HG03066 (cell line): ENCODE results near the gene MAJIN.

ENCODE experiments used
- ATAC-seq: cut with Tn5 transposase; IDR thresholded peaks from one replicate; pipeline ENCODE4 v1.9.1; 2021; ENCODE audit warnings: low read depth; ENCODE audit not compliant: unreplicated experiment

The MAJIN gene

DNA sequence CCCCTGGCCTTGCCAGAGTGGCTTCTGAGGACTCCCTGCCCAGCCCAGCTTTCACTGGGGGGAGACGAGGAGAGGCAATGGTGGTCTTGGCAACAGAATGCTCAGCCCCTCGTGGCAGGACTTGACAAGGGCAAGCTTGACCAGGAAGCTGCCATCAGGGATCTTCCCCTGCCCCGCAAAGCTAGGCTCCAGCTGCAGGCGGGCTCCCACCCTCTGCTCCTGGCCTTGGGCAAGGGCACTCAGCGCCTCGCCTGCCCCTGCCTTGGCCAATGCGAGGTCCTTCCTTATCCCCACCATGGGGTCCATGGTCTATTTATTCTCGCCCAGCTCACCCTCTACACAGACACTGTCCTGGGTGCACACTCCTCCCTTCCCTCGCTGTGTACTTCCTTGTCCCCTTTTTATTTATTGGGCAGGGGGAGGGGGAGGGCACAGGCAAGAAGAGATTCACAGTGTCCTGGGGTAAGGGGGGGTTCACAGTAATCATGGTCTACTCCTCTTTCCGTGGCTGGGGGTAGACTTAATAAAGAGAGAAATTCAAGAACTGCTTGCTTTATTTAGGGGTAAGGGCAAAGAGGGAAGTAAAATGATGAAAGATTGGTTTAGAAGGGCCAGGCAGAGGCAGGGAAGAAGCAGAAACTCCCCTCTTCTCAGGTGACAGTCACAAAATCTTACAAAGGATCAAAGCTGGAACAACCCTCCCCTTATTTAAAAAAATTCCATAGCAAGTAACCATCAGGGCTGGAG lies 37.8 kb downstream of the MAJIN start:
- ATAC-seq = no peak

DNA sequence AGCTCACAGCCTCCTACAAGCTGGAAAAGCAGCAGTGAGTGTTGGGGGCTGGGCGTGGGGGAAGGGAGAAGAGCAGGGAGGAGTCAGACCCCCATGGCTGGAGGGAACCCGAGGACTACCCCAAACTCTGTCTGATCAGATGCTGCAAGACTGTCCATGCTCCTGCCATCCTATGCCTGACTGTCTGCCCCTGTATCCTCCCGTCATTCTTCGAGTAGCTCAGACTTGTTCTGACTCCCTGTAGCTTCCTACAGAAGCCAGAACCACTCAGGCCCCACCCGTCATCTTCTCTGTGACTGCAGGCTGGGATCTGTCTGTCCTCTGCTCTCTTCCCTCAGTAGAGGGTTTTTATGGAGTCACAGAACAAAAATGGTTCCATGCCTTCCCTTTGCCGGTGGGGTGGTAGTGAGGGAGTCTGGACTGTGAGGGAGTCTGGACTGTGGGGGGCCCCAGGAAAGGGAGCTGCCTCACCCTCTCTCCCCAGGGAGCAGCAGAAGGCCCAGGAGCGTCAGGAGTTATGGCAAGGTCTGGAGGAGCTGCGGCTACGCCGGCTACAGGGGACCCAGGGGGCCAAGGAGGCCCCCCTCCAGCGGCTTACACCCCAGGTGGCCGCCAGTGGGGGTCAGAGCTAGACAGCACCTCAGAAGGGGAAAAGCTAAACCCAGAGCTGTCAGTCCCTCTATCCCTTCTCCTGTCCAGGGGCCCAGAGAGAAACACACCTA lies 38.5 kb downstream of the MAJIN start:
- ATAC-seq = no peak

DNA sequence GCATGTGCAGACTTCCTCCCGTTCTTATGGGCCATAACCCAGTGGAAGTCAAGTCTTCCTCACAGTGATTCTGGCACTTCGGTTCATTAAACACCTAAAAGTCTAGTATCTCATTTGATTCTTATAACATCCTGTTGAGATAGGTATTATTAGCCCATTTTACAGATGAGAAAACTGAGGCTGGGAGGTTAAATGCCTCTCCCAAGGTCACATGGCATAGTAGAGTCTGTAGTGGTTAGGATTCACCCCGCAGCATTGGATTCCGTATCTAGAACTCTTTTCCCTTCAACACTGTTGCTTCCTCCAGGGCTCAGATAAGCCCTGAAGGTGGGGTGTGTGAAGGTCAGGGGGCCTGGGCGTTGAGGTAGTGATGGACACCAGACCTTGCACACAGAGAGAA lies 39.6 kb downstream of the MAJIN start:
- ATAC-seq = no peak

DNA sequence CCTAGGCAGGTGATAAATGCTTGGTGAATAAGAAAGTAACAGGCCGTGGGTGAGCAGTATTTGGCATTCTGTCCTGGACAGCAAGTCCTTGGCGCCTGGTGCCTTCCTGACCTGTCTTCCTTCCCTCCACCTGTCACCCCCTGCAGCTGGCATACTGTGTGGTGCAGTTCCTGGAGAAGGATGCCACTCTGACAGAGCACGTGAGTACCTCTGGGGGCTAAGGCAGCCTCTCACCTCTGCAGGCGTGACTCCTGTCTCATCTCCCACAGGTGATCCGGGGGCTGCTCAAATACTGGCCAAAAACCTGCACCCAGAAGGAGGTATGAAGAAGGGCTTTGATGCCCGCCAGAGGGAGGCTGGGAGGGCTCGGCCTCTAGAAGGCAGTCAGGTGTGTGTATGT lies 40.6 kb downstream of the MAJIN start:
- no peak for ATAC-seq

DNA sequence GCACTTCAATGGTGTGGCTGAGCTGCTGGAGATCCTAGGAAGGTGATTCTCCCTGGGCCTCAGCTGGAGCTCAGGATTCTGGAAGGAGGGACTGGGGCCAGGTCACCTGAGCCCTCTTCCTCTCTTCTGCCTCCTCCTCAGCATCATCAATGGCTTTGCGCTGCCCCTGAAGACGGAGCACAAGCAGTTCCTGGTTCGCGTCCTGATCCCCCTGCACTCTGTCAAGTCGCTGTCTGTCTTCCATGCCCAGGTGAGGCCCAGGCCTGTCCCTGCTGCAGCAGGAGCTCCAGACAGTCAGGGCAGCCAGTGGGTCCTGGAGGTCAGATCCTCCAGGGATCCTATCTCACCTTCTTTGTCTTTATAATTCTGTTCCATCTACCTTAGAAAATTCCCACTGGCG lies 41.6 kb downstream of the MAJIN start:
- no peak for ATAC-seq

DNA sequence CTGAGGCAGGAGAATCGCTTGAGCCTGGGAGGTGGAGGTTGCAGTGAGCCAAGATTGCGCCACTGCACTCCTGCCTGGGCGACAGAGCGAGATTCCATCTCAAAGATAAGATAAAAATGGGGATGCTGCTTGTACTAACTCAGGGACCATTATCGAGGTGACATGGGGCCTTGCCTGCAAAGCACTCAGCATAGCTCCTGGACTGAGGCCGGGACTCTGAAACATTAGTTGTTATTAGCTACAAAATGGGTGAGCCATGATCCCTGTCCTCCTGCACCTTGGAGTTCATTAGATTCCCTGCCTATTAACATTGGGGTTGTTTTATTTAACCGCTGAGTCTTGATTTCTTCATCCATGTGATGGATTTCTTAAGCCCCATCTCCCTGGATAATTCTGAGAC lies 42.3 kb downstream of the MAJIN start:
- ATAC-seq = no peak

DNA sequence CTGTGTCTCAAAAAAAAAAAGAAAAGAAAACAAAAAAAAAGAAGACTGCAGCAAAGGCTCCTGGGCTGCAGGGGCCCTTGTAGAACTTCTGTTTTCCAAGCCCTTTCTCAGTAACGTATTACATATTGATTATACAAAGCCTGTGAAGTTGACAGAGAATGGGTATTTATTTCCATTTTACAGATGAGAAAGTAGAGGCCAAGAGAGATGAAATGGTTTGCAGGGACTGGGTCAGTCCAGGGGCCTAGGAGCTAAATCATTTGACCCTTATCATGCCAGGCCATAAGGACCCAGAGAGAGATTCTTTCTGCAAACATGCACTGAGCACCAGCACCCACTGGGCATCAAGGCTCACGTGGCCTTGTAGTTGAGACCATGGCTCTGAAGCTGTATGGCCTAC lies 43.0 kb downstream of the MAJIN start:
- no peak for ATAC-seq

DNA sequence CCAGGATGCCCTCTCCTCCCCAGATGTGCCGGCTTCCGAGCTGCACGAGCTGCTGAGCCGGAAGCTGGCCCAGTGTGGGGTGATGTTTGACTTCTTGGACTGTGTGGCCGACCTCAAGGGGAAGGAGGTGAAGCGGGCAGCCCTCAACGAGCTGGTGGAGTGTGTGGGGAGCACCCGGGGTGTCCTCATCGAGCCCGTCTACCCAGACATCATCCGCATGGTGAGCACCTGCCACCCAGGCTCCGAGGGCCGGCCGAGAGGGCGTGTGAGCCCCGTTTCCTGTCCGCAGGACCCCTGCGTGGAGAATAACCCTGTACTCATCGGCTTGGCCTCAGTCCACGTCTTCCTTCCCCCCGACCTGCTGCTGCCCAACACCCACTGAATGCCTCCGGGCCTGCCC lies 45.2 kb downstream of the MAJIN start:
- ATAC-seq = no peak

DNA sequence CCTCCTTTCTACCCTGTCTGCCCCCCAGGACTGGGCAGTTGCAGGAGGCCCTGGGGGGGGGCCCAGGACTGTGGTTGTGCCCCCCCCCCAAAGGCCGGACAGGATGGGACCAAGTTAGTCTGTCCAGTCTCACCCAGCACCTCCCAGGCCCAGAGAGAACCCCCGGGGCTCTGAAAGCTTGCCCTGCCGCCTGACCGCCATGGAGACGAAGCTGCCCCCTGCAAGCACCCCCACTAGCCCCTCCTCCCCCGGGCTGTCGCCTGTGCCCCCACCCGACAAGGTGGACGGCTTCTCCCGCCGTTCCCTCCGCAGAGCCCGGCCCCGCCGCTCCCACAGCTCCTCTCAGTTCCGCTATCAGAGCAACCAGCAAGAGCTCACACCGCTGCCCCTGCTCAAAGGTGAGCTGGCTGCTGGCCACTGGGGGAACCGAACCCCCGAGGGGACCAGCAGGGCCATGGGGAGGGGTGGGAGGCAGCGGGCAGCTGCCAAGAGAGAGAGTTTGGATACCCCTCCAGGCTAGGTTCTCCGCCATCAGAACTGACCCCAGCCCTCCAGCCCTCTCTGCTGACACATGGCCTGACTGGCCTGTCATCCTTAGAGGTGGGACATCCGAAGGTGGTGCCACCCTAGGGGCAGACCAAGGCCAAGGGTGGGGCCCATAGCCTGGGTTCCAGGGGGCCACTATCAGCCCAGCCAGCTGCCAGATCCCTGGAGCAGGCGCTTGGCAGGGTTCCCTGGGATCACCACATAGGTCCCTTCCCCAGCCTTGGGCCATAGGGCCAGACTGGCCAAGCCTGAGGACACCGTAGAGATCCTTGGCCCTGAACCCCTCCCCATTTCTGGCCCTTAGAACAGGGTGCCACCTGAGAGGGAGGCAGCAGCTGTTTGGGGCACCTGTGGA lies 46.1 kb downstream of the MAJIN start:
- no peak for ATAC-seq

DNA sequence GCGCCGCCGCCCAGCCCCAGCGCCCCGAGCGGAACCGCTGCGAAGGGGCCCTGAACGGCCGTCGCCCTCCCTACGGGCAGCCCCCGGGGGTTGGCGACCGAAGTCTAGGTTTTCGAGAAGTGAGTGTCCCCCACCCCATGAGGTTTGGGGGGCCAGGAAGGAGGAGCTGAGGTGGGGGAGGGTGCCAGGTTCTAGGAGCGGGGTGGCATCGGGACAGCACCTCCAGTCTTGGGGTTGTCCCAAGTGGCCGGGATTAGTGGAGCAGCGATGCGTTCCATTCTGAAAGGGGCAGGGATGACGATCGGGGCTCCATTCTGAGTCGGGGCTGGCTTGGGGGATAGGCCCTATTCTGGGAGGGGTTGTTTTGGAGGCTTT lies 47.0 kb downstream of the MAJIN start:
- ATAC-seq = peak; percentile 9

DNA sequence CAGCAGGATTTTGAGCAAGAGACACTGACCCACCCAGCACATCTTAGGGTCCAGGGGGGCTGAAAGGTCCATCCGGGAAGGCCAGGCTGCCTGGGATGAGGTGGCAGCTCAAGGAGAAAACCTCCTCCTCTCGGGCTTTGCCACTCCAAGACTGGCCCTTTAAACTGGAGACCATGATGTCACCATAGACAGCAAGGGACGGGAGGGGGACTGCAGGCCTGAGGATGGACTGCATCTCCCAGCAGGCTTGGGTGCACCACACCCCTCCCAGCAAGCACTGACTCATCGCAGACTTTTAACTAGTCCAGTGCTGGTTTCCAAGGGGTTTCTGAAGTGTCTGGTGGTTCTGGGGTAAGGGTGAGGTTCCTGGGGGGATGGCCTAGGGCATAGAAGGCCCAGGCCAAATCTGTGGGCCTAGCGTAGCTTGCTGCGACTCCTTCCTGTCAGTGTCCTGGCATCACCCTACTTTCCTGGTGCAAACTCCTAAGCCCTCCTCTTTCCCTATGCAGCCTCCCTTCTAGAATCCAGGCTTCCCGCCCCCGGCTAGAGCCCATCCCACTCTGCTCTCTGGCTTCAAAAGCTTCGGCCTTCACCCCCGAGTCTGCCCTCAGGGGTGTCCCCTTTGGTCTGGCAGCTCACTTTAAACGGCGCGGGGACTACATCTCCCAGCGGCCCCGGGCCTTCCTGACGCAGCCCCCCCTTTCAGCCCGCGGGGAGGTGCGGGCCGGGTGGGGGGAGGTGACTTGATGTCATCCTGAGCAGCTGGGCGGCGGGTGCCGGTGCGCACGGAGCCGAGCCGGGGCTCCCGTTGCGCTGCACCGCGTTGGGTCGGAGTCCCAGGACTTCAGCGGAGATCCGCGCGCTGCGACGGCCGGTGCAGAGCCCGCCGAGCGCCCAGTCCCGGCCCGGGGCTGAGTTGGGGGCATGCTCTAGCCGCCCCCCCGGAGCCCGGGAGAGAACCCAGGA lies 47.7 kb downstream of the MAJIN start, which contains the start of gene PPP2R5B:
PPP2R5B (plus strand) TSS at position 746 of the 966 bp plus-strand sequence. CDS start 1,046 bp downstream, outside the sequence.
- peak; percentile 86 for ATAC-seq

DNA sequence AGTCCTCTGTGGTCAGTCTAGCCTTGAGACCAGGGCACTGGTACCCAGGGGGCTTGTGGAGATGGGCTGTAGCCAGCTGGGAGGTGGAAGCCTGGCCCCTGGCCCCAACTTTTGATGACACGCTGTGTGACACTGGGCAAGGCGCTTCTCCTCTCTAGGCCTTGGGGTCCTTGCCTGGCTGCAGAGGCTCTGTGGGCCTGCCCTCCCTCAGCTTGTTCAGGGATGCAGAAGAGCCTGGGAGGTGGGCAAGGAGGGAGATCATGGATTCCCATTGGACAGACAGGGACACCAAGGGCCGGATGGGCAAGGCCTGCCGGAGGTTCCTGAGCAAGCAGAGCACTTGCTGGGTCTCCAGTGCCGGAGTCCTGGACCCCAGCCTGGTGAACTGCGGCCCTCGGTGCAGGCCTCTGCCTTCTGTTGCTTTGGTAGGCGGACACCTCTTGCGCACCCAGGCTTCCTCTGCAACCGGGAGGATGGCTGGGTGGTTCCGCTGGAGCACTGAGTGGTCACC lies 48.7 kb downstream of the MAJIN start:
- ATAC-seq = no peak

DNA sequence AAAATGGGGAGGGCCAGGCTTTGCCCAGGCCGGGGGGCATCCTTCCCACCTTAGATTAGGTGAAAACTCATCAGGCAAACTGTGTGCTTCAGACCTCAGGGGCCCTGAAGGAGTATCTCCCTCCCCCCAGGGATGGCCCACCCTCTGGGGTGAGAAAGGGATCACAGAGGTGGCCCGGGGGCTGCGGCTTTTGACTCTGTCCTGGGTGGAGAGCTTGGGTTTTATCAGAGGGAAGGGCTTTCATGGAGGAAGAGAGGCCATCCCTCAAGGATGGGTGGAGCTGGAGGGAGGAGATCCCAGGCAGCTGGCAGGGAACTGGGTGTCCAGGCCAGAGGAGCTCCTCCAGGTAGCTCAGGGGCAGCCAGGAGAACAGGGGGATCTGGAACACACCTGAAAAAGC lies 50.5 kb downstream of the MAJIN start:
- ATAC-seq = no peak

DNA sequence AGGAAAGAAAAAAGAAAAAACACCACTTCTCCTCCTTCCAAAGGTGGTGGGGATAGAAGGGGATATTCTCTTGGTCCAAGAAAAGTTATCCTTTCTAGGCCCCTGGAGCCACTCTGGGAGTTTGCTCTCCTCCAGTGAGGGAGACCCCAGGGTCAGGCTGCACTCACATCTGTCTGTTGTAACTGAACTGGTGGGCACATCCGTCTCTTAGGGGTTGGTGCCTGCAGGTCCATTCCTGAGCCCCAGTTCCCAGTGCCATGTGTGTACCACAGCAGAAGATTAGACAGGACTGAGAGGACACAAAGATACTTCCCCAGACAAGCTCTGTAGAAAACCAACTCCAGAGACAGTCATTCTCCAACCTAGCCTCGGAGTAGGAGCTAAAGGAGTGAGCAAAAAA lies 51.8 kb downstream of the MAJIN start:
- no peak for ATAC-seq

DNA sequence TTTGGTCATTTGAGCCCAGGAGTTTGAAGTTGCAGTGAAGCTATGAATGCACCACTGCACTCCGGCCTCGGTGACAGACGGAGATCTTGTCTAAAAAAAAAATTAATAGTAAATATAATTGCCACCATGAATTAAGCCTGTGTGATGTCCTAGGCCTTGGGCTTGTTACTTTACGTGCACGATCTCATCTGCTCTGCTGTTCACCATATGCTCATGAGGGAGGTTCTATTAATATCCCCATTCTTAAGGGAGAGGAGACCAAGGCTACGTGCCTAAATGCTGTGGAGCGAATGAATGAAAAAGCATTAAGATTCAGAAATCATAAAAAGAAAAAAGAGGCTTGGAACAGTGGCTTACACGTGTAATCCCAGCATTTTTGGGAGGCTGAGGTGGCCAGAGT lies 52.3 kb downstream of the MAJIN start:
- ATAC-seq = no peak

DNA sequence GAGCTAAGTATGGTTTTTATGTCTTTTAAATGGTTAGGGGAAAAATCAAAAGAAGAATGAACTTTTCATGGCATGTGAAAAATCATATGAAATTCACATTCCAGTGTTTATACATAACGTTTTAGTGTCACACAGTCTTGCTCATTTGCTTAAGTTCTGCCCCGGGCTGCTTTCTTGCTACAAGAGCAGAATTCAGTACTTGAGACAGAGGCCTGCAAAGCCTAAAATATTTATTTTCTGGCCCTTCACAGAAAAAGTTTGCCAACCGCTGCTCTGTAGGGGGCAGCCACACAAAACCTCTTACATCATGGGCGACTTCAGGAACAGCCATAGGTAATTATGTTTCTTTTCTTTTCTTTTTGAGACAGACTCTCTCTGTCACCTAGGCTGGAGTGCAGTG lies 53.9 kb downstream of the MAJIN start:
- no peak for ATAC-seq

DNA sequence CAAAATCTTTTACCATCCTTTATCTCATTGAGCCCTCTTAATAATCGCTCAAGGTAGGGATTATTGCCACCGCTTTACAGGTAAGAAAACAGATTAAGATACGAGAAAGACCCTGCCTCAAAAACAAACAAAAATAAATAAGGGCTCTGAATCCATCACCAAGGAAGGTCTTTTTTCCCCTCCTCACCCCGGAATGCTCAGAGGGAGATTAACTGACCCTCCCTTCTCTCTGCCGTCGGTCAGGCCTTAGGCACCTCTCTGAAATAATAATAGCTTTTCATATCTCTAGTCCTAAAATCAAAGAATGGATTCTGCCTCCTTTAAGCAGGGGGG lies 54.3 kb downstream of the MAJIN start:
- no peak for ATAC-seq

DNA sequence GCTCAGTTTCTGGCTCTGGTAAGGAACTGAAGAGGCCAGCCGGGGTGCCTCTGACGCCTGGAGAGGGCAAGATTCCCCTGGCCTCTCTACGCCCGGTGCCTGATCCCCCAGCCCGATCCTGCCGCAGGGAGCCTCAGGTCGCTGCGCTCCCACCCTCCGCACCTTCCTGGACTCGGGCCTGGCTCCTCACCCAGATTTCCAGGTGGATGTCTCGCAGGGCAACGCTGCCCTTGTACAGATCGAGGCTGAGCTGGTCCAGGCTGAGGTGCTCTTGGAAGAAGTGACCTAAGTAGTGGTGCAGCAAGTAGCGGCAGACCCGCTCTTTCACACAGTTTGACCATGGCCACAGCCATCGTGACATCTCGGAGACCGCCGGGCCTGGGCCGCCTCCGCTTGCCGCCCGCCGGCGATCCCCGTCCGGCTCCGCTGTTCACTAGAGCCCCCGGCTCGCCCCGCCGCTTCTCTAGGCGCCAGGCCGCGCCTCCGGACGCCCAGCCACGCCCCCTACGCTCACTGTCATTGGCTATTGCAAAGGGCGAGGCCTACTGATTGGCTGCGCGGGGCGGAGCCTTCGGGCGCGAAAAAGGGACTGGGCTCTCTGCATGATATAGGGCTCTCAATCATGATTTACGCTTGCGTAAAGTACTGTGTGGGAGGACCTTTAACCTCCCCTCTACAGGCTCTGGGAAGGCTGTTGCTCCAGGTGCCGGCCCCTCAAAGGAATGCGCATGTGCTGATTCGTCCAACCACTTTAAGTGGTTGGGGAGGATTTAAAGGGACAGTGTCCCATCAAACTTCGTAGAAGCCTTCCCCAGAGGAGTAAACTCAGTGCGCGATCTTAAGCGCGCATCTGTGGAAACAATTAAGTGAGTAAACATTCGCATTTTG lies 54.9 kb downstream of the MAJIN start, which contains the start of gene ATG2A:
ATG2A (minus strand) TSS at position 435 of the 888 bp plus-strand sequence; CDS start at position 361, 74 bp downstream.
- ATAC-seq = peak; percentile 96
